ENCODE measurements around the gene NUPR1. TPM values are rescaled to one million over a fixed set of nuclear protein-coding genes. Genes with fewer than 3 reads are reported as not detected.
"Not testable (repeated sequence)": the region's sequence is repeated elsewhere in the genome, so short reads cannot be mapped to it uniquely, and the experiment has no call there.

NUPR1 gene
- total and polyA plus RNA-seq, 4 donors, result 8.0 to 828 (median 202) TPM

DNA sequence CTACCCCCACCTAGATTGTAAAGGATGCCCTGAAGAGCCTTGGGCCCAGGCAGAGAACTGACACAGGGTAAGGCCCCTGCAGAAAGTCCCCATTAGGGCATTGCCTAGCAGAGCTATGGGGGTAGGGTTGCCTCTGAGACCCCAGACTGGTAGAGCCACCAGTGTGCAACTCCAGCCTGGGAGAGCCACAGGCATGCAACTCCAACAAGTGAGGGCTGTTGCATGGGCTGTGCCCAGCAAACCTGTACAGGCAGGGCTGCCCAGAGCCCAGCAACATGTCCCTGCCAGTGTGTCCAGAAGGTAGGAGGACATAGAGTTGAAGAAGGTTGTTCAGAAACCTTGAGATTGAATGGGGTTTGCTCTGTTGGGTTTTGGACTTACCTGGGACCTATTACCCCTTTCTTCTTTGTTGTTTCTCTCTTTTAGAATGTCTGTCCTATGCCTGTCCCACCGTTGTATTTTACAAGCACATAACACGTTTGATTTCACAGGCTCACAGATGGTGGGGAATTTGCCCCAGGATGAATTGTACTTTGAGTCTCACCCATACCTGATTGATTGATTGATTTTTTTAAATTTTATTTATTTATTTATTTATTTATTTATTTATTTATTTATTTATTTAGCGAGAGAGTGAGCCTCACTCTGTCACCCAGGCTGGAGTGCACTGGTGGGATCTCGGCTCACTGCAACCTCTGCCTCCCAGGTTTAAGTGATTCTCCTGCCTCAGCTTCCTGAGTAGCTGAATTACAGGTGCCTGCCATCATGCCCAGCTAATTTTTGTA, 31.4 kb upstream of the NUPR1 start:
- ATAC-seq (ENCODE audit: insufficient read depth, low FRiP score), result no peak
- DNase-seq, result no peak
- H3K9me3 ChIP-seq (ENCODE audit: control insufficient read depth in 4 of 4, insufficient read depth in 3 of 4, low read length in 3 of 4), result peaks cover 0 to 5% (median 2%) of the 10 kb centered on the region in 4 donors

DNA sequence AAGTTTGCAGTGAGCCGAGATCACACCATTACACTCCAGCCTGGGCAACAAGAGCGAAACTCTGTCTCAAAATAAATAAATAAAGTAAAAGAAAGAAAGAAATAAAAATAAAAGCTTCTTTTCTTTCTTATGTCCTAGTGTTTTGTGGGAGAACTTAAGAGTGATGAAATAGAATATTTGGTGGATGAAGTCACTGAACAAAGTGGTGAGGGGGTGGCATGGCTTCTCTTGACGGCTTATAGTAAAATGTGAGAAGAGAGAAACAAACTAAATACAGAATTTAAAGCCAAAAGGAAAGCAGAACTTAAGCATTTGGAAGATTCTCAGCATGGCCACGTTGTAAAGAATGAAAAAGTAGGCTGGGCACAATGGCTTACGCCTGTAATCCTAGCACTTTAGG, 30.2 kb upstream of the NUPR1 start:
- Histone ChIP-seq H3K9me3 (ENCODE audit: control insufficient read depth in 4 of 4, insufficient read depth in 3 of 4, low read length in 3 of 4) (peaks cover 0 to 5% (median 2%) of the 10 kb centered on the region in 4 donors), H3K4me1 (ENCODE audit: control insufficient read depth in 5 of 5, insufficient read depth in 5 of 5, low read length in 5 of 5) (peaks cover 5 to 17% (median 11%) of the 10 kb centered on the region in 5 donors), H3K36me3 (ENCODE audit: control insufficient read depth in 4 of 4, insufficient read depth in 4 of 4, low read length in 4 of 4) (peaks cover 0 to 10% (median 3%) of the 10 kb centered on the region in 4 donors), H3K27me3 (ENCODE audit: control insufficient read depth in 3 of 3, insufficient read depth in 3 of 3, low read length in 2 of 3) (no peaks in the 10 kb centered on the region), H3K9ac (ENCODE audit: insufficient read depth in 1 of 2, low read length in 2 of 2) (no peak overlapping the region), H3K27ac (ENCODE audit: low read depth in 1 of 2, low read length in 1 of 2) (no peak overlapping the region), H3K4me3 (no peak overlapping the region)
- ATAC-seq (ENCODE audit: insufficient read depth, low FRiP score) (no peak), DNase-seq (peak in 1 of 3 donors; percentile 10)
- TF ChIP-seq, protein P1, sequence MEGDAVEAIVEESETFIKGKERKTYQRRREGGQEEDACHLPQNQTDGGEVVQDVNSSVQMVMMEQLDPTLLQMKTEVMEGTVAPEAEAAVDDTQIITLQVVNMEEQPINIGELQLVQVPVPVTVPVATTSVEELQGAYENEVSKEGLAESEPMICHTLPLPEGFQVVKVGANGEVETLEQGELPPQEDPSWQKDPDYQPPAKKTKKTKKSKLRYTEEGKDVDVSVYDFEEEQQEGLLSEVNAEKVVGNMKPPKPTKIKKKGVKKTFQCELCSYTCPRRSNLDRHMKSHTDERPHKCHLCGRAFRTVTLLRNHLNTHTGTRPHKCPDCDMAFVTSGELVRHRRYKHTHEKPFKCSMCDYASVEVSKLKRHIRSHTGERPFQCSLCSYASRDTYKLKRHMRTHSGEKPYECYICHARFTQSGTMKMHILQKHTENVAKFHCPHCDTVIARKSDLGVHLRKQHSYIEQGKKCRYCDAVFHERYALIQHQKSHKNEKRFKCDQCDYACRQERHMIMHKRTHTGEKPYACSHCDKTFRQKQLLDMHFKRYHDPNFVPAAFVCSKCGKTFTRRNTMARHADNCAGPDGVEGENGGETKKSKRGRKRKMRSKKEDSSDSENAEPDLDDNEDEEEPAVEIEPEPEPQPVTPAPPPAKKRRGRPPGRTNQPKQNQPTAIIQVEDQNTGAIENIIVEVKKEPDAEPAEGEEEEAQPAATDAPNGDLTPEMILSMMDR (IDR thresholded peaks at IDR 0.05; ENCODE audit: control extremely low read depth, extremely low read depth), result no peak
- 84 to 92% methylated on average over 5 of the region's 5 CpGs for WGBS, 2 donors

More for the DNA sequence above, 31.4 kb upstream of the NUPR1 start:
- Histone ChIP-seq H3K36me3 (ENCODE audit: control insufficient read depth in 4 of 4, insufficient read depth in 4 of 4, low read length in 4 of 4) (peaks cover 0 to 5% (median 2%) of the 10 kb centered on the region in 4 donors), H3K4me3 (no peak overlapping the region), H3K9ac (ENCODE audit: insufficient read depth in 1 of 2, low read length in 2 of 2) (no peak overlapping the region), H3K27ac (ENCODE audit: low read depth in 1 of 2, low read length in 1 of 2) (no peak overlapping the region), H3K27me3 (ENCODE audit: control insufficient read depth in 3 of 3, insufficient read depth in 3 of 3, low read length in 2 of 3) (no peaks in the 10 kb centered on the region), H3K4me1 (ENCODE audit: control insufficient read depth in 5 of 5, insufficient read depth in 5 of 5, low read length in 5 of 5) (peaks cover 6 to 22% (median 14%) of the 10 kb centered on the region in 5 donors)
- TF ChIP-seq, protein P1 (IDR thresholded peaks at IDR 0.05; ENCODE audit: control extremely low read depth, extremely low read depth), result no peak
- 97 to 100% methylated on average over 4 of the region's 4 CpGs for WGBS, 2 donors

GRCh38 chr16:28567292-28567691, 28.5 kb upstream of the NUPR1 start:
- WGBS, 2 donors, result 93 to 98% methylated on average over 2 of the region's 2 CpGs
- DNase-seq (no peak), ATAC-seq (ENCODE audit: insufficient read depth, low FRiP score) (no peak)
- Histone ChIP-seq H3K27me3 (ENCODE audit: control insufficient read depth in 3 of 3, insufficient read depth in 3 of 3, low read length in 2 of 3) (no peaks in the 10 kb centered on the region), H3K9ac (ENCODE audit: insufficient read depth in 1 of 2, low read length in 2 of 2) (no peak overlapping the region), H3K27ac (ENCODE audit: low read depth in 1 of 2, low read length in 1 of 2) (no peak overlapping the region), H3K4me3 (no peak overlapping the region), H3K4me1 (ENCODE audit: control insufficient read depth in 5 of 5, insufficient read depth in 5 of 5, low read length in 5 of 5) (peaks cover 0 to 7% (median under 1%) of the 10 kb centered on the region in 5 donors), H3K36me3 (ENCODE audit: control insufficient read depth in 4 of 4, insufficient read depth in 4 of 4, low read length in 4 of 4) (peaks cover 0 to 10% (median 3%) of the 10 kb centered on the region in 4 donors), H3K9me3 (ENCODE audit: control insufficient read depth in 4 of 4, insufficient read depth in 3 of 4, low read length in 3 of 4) (peaks cover 0 to 5% (median 2%) of the 10 kb centered on the region in 4 donors)
- TF ChIP-seq, protein P1 (IDR thresholded peaks at IDR 0.05; ENCODE audit: control extremely low read depth, extremely low read depth), result no peak

DNA sequence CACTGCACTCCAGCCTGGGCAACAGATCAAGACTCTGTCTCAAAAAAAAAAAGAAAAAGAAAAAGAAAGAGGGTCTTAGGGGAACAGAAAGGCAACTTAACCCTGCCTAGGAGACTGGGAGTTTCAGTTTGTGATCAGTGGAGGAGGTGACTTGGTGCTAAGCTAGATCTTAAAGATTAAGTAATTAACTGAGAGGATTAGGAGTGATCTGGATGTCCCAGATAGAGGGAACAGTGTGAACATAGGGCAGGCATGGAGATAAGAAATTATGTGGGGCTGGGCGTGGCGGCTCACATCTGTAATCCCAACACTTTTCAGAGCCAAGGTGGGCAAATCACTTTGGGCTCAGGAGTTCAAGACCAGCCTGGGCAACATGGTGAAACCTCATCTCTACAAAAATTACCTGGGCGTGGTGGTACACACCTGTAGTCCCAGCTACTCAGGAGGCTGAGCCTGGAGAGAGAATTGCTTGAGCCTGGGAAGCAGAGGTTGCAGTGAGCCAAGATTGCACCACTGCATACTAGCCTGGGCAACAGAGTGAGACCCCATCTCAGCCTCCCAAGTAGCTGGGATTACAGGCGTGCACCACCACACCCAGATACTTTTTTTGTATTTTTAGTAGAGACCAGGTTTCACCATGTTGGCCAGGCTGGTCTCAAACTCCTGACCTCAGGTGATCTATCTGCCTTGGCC, 27.6 kb upstream of the NUPR1 start:
- H3K4me1 ChIP-seq (ENCODE audit: control insufficient read depth in 5 of 5, insufficient read depth in 5 of 5, low read length in 5 of 5), result peaks cover 0 to 10% (median 9%) of the 10 kb centered on the region in 5 donors
- ATAC-seq (ENCODE audit: insufficient read depth, low FRiP score); H3K27ac ChIP-seq (ENCODE audit: low read depth in 1 of 2, low read length in 1 of 2); H3K4me3 ChIP-seq; H3K27me3 ChIP-seq (ENCODE audit: control insufficient read depth in 3 of 3, insufficient read depth in 3 of 3, low read length in 2 of 3); H3K36me3 ChIP-seq (ENCODE audit: control insufficient read depth in 4 of 4, insufficient read depth in 4 of 4, low read length in 4 of 4); H3K9me3 ChIP-seq (ENCODE audit: control insufficient read depth in 4 of 4, insufficient read depth in 3 of 4, low read length in 3 of 4); DNase-seq; H3K9ac ChIP-seq (ENCODE audit: insufficient read depth in 1 of 2, low read length in 2 of 2): not testable (repeated sequence)
- whole genome bisulfite sequencing, 2 donors, result 98 to 100% methylated on average over 4 of the region's 4 CpGs

Data from lung (tissue), 12 donors.